AG10803 (cell line): Measurements from ENCODE around the gene SHISAL2B.

Experiments used
- DNase-seq: peaks from one replicate; pipeline ENCODE4 v3.0.0; 2010; ENCODE audit warnings: low read depth
- H3K4me3 ChIP-seq: 2 replicates; pipeline ENCODE4 v1.5.1; 2011; ENCODE audit warnings: mild to moderate bottlenecking, low read length, control low read depth
- TF ChIP-seq, protein P1 (sequence below): conservative IDR thresholded peaks from 2 replicates; pipeline ENCODE4 v1.5.1; 2011; ENCODE audit warnings: mild to moderate bottlenecking, low read length, control low read depth, inconsistent platforms

Gene SHISAL2B

DNA sequence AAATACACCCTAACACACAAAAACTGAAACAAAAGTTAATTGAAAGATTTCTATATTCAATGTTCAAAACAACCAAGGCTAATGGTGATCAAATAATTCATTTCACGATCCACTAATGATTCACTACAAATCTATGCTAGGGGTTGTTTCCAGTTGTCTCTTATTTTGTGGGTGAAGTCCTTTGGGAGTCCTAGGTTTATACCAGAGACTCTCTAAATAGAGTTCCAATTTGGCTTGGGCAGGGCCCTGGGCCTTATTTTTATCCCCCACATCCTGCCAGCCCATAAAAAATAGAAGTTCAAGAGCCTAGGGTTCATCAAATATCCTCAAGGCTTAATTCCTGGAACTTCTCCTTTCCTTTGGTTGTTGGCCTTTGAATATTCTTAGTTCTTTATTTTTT is 52.1 kb downstream of the SHISAL2B start:
- TF ChIP-seq, protein P1, sequence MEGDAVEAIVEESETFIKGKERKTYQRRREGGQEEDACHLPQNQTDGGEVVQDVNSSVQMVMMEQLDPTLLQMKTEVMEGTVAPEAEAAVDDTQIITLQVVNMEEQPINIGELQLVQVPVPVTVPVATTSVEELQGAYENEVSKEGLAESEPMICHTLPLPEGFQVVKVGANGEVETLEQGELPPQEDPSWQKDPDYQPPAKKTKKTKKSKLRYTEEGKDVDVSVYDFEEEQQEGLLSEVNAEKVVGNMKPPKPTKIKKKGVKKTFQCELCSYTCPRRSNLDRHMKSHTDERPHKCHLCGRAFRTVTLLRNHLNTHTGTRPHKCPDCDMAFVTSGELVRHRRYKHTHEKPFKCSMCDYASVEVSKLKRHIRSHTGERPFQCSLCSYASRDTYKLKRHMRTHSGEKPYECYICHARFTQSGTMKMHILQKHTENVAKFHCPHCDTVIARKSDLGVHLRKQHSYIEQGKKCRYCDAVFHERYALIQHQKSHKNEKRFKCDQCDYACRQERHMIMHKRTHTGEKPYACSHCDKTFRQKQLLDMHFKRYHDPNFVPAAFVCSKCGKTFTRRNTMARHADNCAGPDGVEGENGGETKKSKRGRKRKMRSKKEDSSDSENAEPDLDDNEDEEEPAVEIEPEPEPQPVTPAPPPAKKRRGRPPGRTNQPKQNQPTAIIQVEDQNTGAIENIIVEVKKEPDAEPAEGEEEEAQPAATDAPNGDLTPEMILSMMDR = no peak
- DNase-seq = no peak
- H3K4me3 ChIP-seq = no peak overlapping the region

- no peak overlapping the region for H3K4me3 ChIP-seq
- DNase-seq = peak; percentile 29
Observed at GRCh38 chr5:64742821-64743220, 52.5 kb downstream of the SHISAL2B start.

DNA sequence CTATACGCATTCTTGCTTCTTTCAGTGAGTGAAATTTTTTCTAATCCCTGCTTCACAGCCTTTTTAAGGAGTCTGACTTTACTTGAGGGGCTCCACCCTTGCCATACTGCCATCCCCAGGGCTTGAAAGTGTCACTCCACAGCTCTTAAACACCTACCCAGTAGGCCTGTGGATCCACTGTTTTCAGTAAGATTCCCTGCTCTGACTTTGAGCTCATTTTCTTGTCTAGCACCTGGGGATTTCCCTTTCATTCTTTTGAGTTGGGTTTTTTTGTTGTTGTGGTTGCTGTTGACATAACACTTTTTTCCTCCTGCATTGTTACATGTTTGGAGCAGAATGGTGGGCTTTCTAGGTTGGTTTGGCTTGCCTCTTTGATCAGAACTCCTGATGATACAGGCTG is 54.6 kb downstream of the SHISAL2B start:
- no peak for DNase-seq
- TF ChIP-seq, protein P1 = no peak
- H3K4me3 ChIP-seq = no peak overlapping the region

More at GRCh38 chr5:64742821-64743220, 52.5 kb downstream of the SHISAL2B start:
- TF ChIP-seq, protein P1 = no peak

DNA sequence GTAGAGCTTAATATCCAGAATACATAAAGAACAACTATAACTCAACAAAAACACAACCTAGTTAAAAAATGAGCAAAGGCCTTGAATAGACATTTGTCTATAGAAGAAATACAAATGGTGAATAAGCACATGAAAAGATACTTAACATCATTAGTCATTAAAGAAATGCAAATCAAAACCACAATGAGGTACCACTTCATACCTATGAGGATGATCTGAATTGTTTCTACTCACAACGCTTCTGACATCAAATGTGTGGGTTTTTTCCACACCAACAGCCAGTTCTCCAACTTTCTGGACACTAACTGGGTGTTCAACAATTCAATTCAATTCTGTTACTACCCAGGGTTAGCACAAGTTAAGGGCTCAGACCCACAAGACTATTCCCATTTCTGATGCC is 56.1 kb downstream of the SHISAL2B start:
- H3K4me3 ChIP-seq = no peak overlapping the region
- TF ChIP-seq, protein P1 = no peak
- peak; percentile 1 for DNase-seq

DNA sequence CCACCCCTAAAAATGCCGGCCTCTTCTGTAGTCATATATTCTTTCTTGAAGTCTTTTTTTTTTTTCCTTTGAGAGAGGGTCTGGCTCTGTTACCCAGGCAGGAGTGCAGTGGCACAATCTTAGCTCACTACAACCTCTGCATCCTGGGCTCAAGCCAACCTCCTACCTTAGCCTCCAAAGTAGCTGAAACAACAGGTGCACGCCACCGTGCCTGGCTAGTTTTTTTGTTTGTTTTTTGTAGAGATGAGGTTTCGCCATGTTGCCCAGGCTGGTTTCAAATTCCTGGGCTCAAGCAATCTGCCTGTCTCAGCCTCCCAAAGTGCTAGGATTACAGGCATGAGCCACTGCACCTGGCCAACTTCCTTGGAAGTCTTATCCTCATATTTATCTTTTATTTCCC is 59.1 kb downstream of the SHISAL2B start:
- DNase-seq = no peak
- no peak overlapping the region for H3K4me3 ChIP-seq
- TF ChIP-seq, protein P1 = no peak

- DNase-seq = no peak
- H3K4me3 ChIP-seq = no peak overlapping the region
- TF ChIP-seq, protein P1 = no peak
Observed at GRCh38 chr5:64754066-64754465, 63.8 kb downstream of the SHISAL2B start.

DNA sequence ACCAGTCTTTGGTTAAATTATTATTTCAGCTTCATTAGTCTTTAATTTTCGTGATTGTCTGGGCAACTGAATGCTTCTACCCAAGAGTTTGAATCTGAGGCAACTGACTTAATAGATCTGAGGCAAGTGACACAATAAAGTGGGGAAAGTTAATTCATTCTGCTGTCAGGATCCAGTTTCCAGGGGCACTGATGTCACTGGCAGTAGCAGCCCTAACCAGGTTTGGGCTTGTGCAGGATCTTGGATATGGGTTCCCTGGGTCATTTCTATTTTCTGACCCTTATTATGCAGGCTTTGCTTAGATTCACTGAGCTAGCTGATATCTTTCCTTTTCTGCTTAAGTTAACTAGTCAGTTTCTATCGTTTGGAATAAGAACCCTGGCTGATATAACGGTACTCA is 68.6 kb downstream of the SHISAL2B start:
- TF ChIP-seq, protein P1 = no peak
- DNase-seq = no peak

More for the DNA sequence above, 68.6 kb downstream of the SHISAL2B start:
- no peak overlapping the region for H3K4me3 ChIP-seq
